K562 (cell line): ENCODE measurements around the gene DRD1.

ENCODE experiments used
- HIVEP1 ChIP-seq: fragments of 250-450 bp; sonication (Bioruptor Pico); IDR thresholded peaks from 2 replicates; pipeline ENCODE4 v1.4.0; 2020; ENCODE audit warnings: mild to moderate bottlenecking
- ZBTB17 ChIP-seq: fragments of 450-650 bp; formaldehyde crosslinking; IDR thresholded peaks from 2 replicates; pipeline ENCODE4 v1.4.0; 2020; ENCODE audit warnings: mild to moderate bottlenecking
- ZNF324 ChIP-seq: fragments of 250-450 bp; sonication (Bioruptor Pico); IDR thresholded peaks from 2 replicates; pipeline ENCODE4 v1.4.0; 2020; ENCODE audit warnings: mild to moderate bottlenecking

DNA sequence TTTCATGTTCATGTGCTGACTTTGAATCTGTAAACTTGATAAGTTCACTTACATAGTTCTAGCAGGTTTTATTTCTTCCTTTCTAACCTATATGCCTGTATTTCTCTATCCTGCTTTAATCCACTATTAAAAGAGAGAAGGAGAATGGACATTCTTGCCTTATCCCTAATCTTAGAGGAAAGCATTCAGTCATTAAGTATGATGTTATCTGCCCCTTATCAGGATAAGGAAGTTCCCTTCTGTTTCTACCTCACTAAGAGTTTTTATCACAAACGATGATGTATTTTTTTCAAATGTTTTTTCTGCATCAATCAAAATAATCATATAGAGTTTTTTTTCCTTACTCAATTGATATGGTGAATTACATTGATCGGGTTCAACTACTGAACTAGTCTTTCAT, 33.1 kb downstream of the DRD1 start:
- TF ChIP-seq HIVEP1 (CRISPR knock-in tag) (no peak), ZNF324 (CRISPR knock-in tag) (no peak), ZBTB17 (CRISPR knock-in tag) (no peak)
